SK-N-SH (cell line): ENCODE results near the gene ADPGK. TPM values are rescaled to one million over a fixed set of nuclear protein-coding genes. Genes with fewer than 3 reads are reported as not detected.

Experiments
- CTCF ChIA-PET: fragments of 300-600, 350-600 bp; formaldehyde crosslinking; extraction: SDS; loops from one replicate; lab custom pipeline; 2021; lab: Yijun Ruan, JAX
- POLR2A ChIA-PET: fragments of 350-600 bp; sonication (Branson Sonifier 250); formaldehyde crosslinking; extraction: SDS; loops from one replicate; lab custom pipeline; 2020; ENCODE audit warnings: antibody characterized with exemption, inconsistent platforms; lab: Yijun Ruan, JAX
- DNase-seq: peaks from one replicate; pipeline ENCODE4 v3.0.0; 2012
- H2AFZ ChIP-seq: fragments of 200-600 bp; sonication (generic); 2 replicates; pipeline ENCODE4 v1.8.1; 2016; ENCODE audit warnings: antibody characterized with exemption, mild to moderate bottlenecking, low read depth
- H3F3A ChIP-seq: fragments of 200-600 bp; sonication (generic); replicated peaks from 2 replicates; pipeline ENCODE3; 2016; ENCODE audit warnings: antibody characterized with exemption, mild to moderate bottlenecking; ENCODE audit not compliant: insufficient read depth
- H3K27ac ChIP-seq, 2 experiments: fragments of 200-500 bp in 1 of 2; fragments of 200-600 bp in 1 of 2; sonication (Bioruptor generic) in 1 of 2; sonication (generic), shearing (Covaris generic) in 1 of 2; 2 replicates each; pipeline versions ENCODE4 v1.5.1 to v1.6.1; 2014 to 2016; ENCODE audit warnings: low read depth in 2 of 2, inconsistent platforms in 1 of 2, low read length in 1 of 2, mild to moderate bottlenecking in 1 of 2, mixed read lengths in 1 of 2
- H3K27me3 ChIP-seq: fragments of 200-600 bp; sonication (generic), shearing (Covaris generic); 2 replicates; pipeline ENCODE4 v1.6.1; 2016; ENCODE audit warnings: mixed run types; ENCODE audit not compliant: insufficient read depth
- H3K36me3 ChIP-seq, 2 experiments: fragments of 200-500 bp in 1 of 2; fragments of 200-600 bp in 1 of 2; sonication (Bioruptor generic) in 1 of 2; sonication (generic) in 1 of 2; replicated peaks in 1 of 2; 2 replicates each; pipeline versions ENCODE3 to v1.5.1; 2014 to 2016; ENCODE audit warnings: low read length in 1 of 2, mild to moderate bottlenecking in 1 of 2; ENCODE audit not compliant: insufficient read depth in 2 of 2, control insufficient read depth in 1 of 2
- H3K4me1 ChIP-seq, 2 experiments: fragments of 200-500 bp in 1 of 2; fragments of 200-600 bp in 1 of 2; sonication (Bioruptor generic) in 1 of 2; sonication (generic), shearing (Covaris generic) in 1 of 2; 2 replicates each; pipeline versions ENCODE4 v1.5.1 to v1.6.1; 2014 to 2016; ENCODE audit warnings: low read depth in 1 of 2, low read length in 1 of 2, mixed run types in 1 of 2; ENCODE audit not compliant: insufficient read depth in 2 of 2, control insufficient read depth in 1 of 2
- H3K4me2 ChIP-seq: fragments of 200-600 bp; sonication (generic), shearing (Covaris generic); 2 replicates; pipeline ENCODE4 v1.6.1; 2017; ENCODE audit warnings: mixed run types
- H3K4me3 ChIP-seq, 2 experiments: fragments of 200-500 bp in 1 of 2; fragments of 200-600 bp in 1 of 2; sonication (Bioruptor generic) in 1 of 2; sonication (generic), shearing (Covaris generic) in 1 of 2; 2 replicates each; pipeline versions ENCODE4 v1.5.1 to v1.8.1; 2014 to 2016; ENCODE audit warnings: low read depth in 2 of 2, inconsistent platforms in 1 of 2, low read length in 1 of 2, mild to moderate bottlenecking in 1 of 2, mixed read lengths in 1 of 2, moderate library complexity in 1 of 2
- H3K79me2 ChIP-seq: fragments of 200-600 bp; sonication (generic); 2 replicates; pipeline ENCODE4 v1.8.1; 2017; ENCODE audit warnings: mild to moderate bottlenecking; ENCODE audit not compliant: insufficient read depth
- H3K9ac ChIP-seq: fragments of 200-600 bp; sonication (generic); 2 replicates; pipeline ENCODE4 v1.6.1; 2017; ENCODE audit warnings: mixed run types
- H3K9me2 ChIP-seq: fragments of 200-600 bp; sonication (generic); 2 replicates; pipeline ENCODE4 v1.6.1; 2017; ENCODE audit warnings: mixed run types
- H3K9me3 ChIP-seq: fragments of 200-600 bp; sonication (generic); 2 replicates; pipeline ENCODE4 v1.6.1; 2017; ENCODE audit warnings: mixed run types, mild to moderate bottlenecking, moderate library complexity
- H4K20me1 ChIP-seq: fragments of 200-600 bp; sonication (generic); 2 replicates; pipeline ENCODE4 v1.6.1; 2017; ENCODE audit warnings: mild to moderate bottlenecking, mixed run types; ENCODE audit not compliant: insufficient read depth
- EP300 ChIP-seq, 2 experiments: IDR thresholded peaks; 2 replicates each; pipeline versions ENCODE4 v1.4.0 to v1.6.1; 2012; ENCODE audit warnings: borderline replicate concordance in 1 of 2, low read depth in 1 of 2, low read length in 1 of 2
- EZH2phosphoT487 ChIP-seq: fragments of 200-600 bp; sonication (generic); IDR thresholded peaks from 2 replicates; pipeline ENCODE4 v1.6.1; 2017; ENCODE audit warnings: low read depth, mixed run types, mild to moderate bottlenecking, antibody characterized with exemption, moderate library complexity, borderline replicate concordance
- FOSL2 ChIP-seq: IDR thresholded peaks from 2 replicates; pipeline ENCODE4 v1.4.0; 2012; ENCODE audit warnings: low read depth, mild to moderate bottlenecking, moderate library complexity, borderline replicate concordance
- FOXJ3 ChIP-seq: sonication (generic); formaldehyde crosslinking; IDR thresholded peaks from 2 replicates; pipeline ENCODE4 v1.5.1; 2020; ENCODE audit warnings: mild to moderate bottlenecking, missing genetic modification reagents
- GABPA ChIP-seq: IDR thresholded peaks from 2 replicates; pipeline ENCODE4 v1.4.0; 2012; ENCODE audit warnings: low read depth, mild to moderate bottlenecking
- GATA2 ChIP-seq: sonication (generic); formaldehyde crosslinking; IDR thresholded peaks from 2 replicates; pipeline ENCODE4 v1.5.0; 2020; ENCODE audit warnings: mild to moderate bottlenecking, missing genetic modification reagents
- NFIC ChIP-seq: IDR thresholded peaks from 2 replicates; pipeline ENCODE4 v1.4.0; 2012; ENCODE audit warnings: borderline replicate concordance
- NRF1 ChIP-seq: IDR thresholded peaks from 2 replicates; pipeline ENCODE4 v1.6.1; 2012; ENCODE audit warnings: low read depth, mild to moderate bottlenecking, low read length
- POLR2AphosphoS5 ChIP-seq: IDR thresholded peaks from 2 replicates; pipeline ENCODE4 v1.6.1; 2012; ENCODE audit warnings: low read depth, low read length
- SMC3 ChIP-seq: IDR thresholded peaks from 2 replicates; pipeline ENCODE4 v1.6.1; 2012; ENCODE audit warnings: low read depth, low read length, improper control_type of control experiment
- TAF1 ChIP-seq: IDR thresholded peaks from 2 replicates; pipeline ENCODE4 v1.6.1; 2012; ENCODE audit warnings: low read depth, mild to moderate bottlenecking, low read length, moderate library complexity, borderline replicate concordance
- TCF12 ChIP-seq: IDR thresholded peaks from 2 replicates; pipeline ENCODE4 v1.4.0; 2012
- YY1 ChIP-seq: IDR thresholded peaks from 2 replicates; pipeline ENCODE4 v1.4.0; 2012; ENCODE audit warnings: low read depth, mild to moderate bottlenecking
- ZBTB33 ChIP-seq: IDR thresholded peaks from 2 replicates; pipeline ENCODE4 v1.4.0; 2012; ENCODE audit warnings: low read depth, borderline replicate concordance
- WGBS: methylation state at CpG from one replicate; pipeline ENCODE4 v1.1.6; 2017; ENCODE audit warnings: low lambda C conversion rate; 5-methylcytosine and 5-hydroxymethylcytosine counted together
- polyA plus RNA-seq, 3 experiments: library from polyadenylated mRNA; depleted of rRNA; stranded (reverse); fragments of >200 nt; gene quantifications; 2 replicates each; pipeline ENCODE4 v1.2.3, GENCODE V29; 2012
- TF ChIP-seq, protein P1 (sequence below): fragments of 150-350 bp; IDR thresholded peaks from 2 replicates; pipeline ENCODE4 v1.6.1; 2016; ENCODE audit warnings: mild to moderate bottlenecking, low read depth, low read length
- TF ChIP-seq, protein P2 (sequence below): IDR thresholded peaks from 2 replicates; pipeline ENCODE4 v1.4.0; 2012; ENCODE audit warnings: low read depth
- TF ChIP-seq, protein P3 (sequence below): fragments of 200-600 bp; sonication (generic); IDR thresholded peaks from 2 replicates; pipeline ENCODE4 v1.6.1; 2017; ENCODE audit warnings: antibody characterized with exemption, mild to moderate bottlenecking, moderate library complexity

Gene ADPGK
- polyA plus RNA-seq, 1 of the 3 experiments (the other 2 are of a cell fraction) = 57.3 TPM

DNA sequence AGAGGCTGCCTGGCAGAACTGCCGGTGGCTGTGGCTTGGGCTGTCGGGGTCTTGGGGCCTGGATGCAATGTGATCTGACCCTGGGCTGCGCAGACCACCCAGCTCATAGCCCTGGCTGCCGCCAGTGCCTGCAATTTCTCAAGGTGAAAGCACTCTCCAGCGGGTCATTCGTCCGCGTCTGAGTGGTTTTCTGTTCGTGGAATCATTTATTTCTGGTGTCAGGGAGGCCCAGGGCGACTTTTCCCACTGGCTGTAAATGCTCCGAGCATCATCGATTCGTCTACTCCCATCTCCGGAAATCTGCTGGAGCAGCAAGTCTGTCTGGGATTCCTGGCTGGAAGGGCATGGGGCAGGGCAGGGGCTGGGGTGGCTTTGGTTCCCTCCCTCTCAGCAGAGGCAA, 40.6 kb upstream of the ADPGK start:
- POLR2A ChIA-PET = no interaction called here

DNA sequence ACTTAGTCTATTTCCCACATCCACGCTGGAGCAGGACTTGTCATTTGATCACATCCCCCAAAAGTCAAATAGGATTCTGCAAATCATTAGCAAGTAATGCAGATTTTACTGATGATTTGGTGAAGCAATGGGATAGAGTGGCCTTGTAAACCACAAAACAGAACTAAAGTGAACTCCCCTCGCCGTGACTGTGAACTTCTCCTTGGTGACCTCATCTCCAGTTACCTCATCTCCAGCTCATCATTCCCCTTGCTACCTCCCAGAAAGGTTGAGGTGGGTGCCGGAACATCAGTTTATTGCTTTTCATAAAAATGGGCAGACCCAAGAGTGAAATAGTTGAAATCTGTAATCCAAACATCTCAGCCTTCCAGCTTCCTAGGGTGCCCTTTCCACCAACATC, 36.7 kb upstream of the ADPGK start:
- Histone ChIP-seq H3K9ac (no peak overlapping the region), H3K9me3 (no peaks in the 10 kb centered on the region), H3K79me2 (no peaks in the 10 kb centered on the region), H2AFZ (no peak overlapping the region), H4K20me1 (no peaks in the 10 kb centered on the region), H3K27ac (no peak overlapping the region), H3K4me3 (no peak overlapping the region), H3K9me2 (no peaks in the 10 kb centered on the region), H3F3A (no peaks in the 10 kb centered on the region), H3K36me3 (no peaks in the 10 kb centered on the region), H3K27me3 (peaks cover 12% of the 10 kb centered on the region; the same call in 1 of the 2 replicates), H3K4me1 (no peaks in the 10 kb centered on the region), H3K4me2 (no peak overlapping the region)
- 61% methylated on average over 4 of the region's 4 CpGs for WGBS
- POLR2A ChIA-PET = no interaction called here
- CTCF ChIA-PET = interaction anchor here (1.3 to 1.7 kb wide), 2 partner anchors 446 to 453 kb away, joined by 3 to 4 read pairs; no protein-coding TSS in a partner anchor
- no peak for DNase-seq
- TF ChIP-seq ZBTB33 = no peak
- TF ChIP-seq, protein P1, sequence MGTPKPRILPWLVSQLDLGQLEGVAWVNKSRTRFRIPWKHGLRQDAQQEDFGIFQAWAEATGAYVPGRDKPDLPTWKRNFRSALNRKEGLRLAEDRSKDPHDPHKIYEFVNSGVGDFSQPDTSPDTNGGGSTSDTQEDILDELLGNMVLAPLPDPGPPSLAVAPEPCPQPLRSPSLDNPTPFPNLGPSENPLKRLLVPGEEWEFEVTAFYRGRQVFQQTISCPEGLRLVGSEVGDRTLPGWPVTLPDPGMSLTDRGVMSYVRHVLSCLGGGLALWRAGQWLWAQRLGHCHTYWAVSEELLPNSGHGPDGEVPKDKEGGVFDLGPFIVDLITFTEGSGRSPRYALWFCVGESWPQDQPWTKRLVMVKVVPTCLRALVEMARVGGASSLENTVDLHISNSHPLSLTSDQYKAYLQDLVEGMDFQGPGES = no peak
- no peak for TF ChIP-seq NRF1
- no peak for TF ChIP-seq NFIC
- TF ChIP-seq TAF1 = no peak
- TF ChIP-seq, protein P2, sequence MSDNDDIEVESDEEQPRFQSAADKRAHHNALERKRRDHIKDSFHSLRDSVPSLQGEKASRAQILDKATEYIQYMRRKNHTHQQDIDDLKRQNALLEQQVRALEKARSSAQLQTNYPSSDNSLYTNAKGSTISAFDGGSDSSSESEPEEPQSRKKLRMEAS = no peak
- TF ChIP-seq SMC3 = no peak
- TF ChIP-seq EP300 (IDR thresholded peaks at IDR 0.05; ENCODE audit: borderline replicate concordance in 1 of 2, low read depth in 1 of 2, low read length in 1 of 2) = no peak
- TF ChIP-seq GABPA = no peak

More for the DNA sequence above, 40.6 kb upstream of the ADPGK start:
- Histone ChIP-seq H3F3A (no peaks in the 10 kb centered on the region), H3K27me3 (no peaks in the 10 kb centered on the region; the same call in 1 of the 2 replicates), H3K4me3 (no peak overlapping the region), H3K4me2 (no peak overlapping the region), H3K79me2 (no peaks in the 10 kb centered on the region), H4K20me1 (no peaks in the 10 kb centered on the region), H3K9me2 (no peaks in the 10 kb centered on the region), H3K27ac (no peak overlapping the region), H3K36me3 (no peaks in the 10 kb centered on the region), H3K9me3 (no peaks in the 10 kb centered on the region), H3K9ac (no peak overlapping the region), H3K4me1 (no peaks in the 10 kb centered on the region; a peak in 1 of 4 replicates), H2AFZ (no peak overlapping the region)
- no peak for DNase-seq
- WGBS = 60% methylated on average over 6 of the region's 14 CpGs
- TF ChIP-seq EP300 (IDR thresholded peaks at IDR 0.05; ENCODE audit: borderline replicate concordance in 1 of 2, low read depth in 1 of 2, low read length in 1 of 2) (no peak), NRF1 (no peak), EZH2phosphoT487 (no peak), GATA2 (CRISPR knock-in tag) (no peak), YY1 (no peak), FOSL2 (no peak), FOXJ3 (CRISPR knock-in tag) (no peak), ZBTB33 (no peak), POLR2AphosphoS5 (no peak), TCF12 (no peak)
- TF ChIP-seq, protein P2 = no peak
- TF ChIP-seq, protein P3, sequence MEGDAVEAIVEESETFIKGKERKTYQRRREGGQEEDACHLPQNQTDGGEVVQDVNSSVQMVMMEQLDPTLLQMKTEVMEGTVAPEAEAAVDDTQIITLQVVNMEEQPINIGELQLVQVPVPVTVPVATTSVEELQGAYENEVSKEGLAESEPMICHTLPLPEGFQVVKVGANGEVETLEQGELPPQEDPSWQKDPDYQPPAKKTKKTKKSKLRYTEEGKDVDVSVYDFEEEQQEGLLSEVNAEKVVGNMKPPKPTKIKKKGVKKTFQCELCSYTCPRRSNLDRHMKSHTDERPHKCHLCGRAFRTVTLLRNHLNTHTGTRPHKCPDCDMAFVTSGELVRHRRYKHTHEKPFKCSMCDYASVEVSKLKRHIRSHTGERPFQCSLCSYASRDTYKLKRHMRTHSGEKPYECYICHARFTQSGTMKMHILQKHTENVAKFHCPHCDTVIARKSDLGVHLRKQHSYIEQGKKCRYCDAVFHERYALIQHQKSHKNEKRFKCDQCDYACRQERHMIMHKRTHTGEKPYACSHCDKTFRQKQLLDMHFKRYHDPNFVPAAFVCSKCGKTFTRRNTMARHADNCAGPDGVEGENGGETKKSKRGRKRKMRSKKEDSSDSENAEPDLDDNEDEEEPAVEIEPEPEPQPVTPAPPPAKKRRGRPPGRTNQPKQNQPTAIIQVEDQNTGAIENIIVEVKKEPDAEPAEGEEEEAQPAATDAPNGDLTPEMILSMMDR = no peak
- CTCF ChIA-PET = no interaction called here
